HG02884 (cell line): ENCODE measurements around the gene ZNF564.
A peak's percentile ranks its signal among the peaks of the same experiment; 100 is the strongest.
"Not testable (repeated sequence)": the region's sequence is repeated elsewhere in the genome, so short reads cannot be mapped to it uniquely, and the experiment has no call there.

Source experiments
- ATAC-seq: cut with Tn5 transposase; IDR thresholded peaks from one replicate; pipeline ENCODE4 v1.9.1; 2021; ENCODE audit warnings: mild to moderate bottlenecking, moderate library complexity; ENCODE audit not compliant: unreplicated experiment

ZNF564 gene

DNA sequence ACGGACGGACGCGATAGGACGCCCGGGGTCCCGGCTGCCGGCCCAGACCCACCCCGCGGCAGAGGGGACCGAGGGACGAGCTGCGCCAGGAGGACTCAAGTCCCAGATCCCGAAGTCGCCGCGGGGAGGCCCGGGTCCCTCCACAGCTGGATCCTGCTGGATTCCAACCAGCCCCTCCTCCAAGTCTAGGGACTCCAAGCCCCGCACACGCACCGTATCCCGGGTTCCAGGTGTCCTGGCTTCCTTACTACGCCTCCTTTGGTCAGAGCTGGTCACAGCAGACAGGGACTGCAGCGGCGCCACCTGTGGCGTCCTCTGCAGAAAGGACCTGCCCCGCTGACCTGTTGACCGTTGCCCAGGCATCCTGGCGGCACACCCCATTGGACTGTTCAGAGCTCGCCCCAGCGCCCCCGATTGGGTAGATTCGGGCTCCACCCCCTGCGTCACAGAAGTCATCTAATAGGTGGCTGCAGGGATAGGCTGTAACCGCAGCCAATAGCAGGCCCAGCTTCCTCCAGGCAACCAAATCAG lies 37.7 kb downstream of the ZNF564 start:
- no peak for ATAC-seq

DNA sequence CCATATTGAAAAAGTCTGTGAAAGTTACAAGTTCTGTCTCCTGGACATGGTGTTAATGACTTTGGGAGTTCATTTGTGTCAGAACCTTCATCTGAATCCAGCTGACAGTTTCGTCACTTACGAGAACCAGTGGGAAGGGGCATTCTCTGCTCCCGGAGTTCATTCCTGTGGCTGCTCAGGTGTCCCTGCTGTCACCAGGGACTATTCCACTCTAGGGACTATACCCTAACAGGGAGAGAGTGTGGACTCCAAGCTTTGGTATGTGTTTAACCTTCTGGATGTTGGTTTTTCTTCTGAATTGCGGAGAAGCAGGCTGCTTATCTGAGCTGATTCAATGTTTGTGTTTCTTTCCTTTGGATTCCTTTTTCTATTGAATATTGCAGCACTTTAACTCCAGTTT lies 54.2 kb downstream of the ZNF564 start:
- no peak for ATAC-seq

DNA sequence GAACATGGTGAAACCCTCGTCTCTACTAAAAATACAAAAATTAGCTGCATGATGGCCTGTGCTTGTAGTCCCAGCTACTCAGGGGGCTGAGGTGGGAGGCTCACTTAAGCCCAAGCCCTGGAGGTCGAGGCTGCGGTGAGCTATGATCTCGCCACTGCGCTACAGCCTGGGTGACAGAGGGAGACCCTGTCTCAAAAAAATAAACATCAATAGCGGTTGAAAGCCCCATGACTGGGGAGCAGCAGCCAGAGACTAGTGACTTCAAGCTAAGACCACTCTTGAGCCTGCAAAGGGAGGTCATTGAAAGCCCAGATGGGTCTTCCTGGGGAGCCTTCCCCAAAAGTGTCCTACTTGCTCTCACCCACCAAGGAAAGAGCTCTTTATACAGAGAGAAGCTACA lies 54.8 kb downstream of the ZNF564 start:
- no peak for ATAC-seq

DNA sequence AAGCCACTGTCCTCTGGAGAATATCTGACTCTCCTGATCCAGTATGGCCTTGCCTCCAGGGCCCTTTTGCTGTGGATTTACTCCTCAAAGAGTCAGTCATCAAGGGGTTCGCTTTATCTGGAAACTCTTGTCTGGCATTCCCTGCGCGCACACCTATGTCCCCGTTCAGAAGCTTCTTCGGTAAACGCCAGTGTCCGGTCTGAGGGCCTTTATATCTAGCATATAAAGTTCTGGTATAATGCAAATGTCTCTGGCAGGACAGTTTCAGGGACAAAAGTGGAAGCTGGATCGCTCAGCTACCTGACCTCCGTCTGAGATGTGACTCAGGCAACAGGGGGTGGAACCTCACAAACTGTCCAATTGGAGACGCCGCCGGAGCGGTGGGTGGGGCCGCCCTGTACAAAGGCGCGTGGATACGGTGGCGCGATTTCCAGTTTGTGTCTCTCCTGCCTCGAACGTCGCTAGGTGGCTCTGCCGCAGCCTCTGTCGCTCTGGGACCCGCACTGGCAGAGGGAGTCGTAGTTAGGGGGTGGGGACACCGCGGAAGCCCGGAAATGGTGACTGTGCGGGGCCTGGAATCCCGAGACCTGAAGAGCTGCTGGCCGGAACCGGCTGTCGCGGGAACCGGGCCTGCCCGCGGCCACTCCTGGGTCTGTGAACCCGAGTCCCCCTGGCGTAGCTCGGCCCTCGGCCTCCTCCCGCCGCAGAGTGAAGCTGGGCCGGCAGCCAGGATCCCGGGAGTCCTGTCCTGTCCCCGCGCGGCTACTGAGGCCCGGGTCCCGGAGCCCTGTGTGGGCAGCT lies 56.1 kb downstream of the ZNF564 start:
- ATAC-seq: peak; percentile 79

GRCh38 chr19:12494260-12494860 lies 56.9 kb downstream of the ZNF564 start:
- no peak for ATAC-seq

GRCh38 chr19:12486265-12486783 lies 65.0 kb downstream of the ZNF564 start:
- ATAC-seq: not testable (repeated sequence)

DNA sequence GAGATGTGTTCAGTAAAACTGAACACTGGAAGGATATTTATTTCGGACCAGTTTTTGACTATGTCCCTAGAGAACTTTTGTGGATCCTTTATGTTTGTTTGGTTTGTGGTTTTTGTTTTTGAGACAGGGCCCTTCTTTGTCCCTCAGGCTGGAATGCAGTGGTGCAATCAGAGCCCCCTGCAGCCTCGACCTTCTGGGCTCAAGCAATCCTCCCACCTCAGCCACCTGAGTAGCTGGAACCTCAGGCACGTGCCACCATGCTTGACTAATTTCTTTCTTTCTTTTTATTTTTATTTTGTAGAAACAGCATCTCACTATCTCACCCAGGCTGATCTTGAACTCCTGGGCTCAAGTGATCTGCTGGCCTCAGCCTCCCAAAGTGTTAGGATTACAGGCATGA lies 65.7 kb downstream of the ZNF564 start:
- ATAC-seq: no peak

DNA sequence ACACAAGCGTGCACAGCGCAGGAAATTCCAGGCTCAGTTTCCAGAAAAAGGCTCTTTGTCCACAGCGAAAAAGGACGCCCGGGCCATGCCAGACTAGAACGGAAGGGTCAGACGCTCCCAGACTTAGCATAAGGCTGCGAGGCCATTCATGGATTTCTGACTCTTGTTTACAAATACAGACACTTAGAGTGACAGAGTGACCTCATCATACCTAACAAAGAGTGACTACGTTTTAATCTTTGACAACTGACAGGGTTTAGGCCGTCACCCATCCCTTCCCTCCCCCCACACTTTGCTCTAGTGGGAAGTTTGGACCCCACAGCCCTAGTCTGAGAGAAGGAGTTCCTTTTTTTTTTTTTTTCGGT lies 66.2 kb downstream of the ZNF564 start:
- ATAC-seq: no peak

- peak; percentile 93 for ATAC-seq
Observed at GRCh38 chr19:12484371-12485051, 66.8 kb downstream of the ZNF564 start, which contains the start of gene ZNF709. TSS of gene ZNF709 (minus strand) at chr19:12484816. CDS start at chr19:12484657, 159 bp downstream.

- ATAC-seq: no peak
Observed at GRCh38 chr19:12484011-12484370, 67.3 kb downstream of the ZNF564 start.

GRCh38 chr19:12482509-12482886 lies 68.8 kb downstream of the ZNF564 start:
- no peak for ATAC-seq

DNA sequence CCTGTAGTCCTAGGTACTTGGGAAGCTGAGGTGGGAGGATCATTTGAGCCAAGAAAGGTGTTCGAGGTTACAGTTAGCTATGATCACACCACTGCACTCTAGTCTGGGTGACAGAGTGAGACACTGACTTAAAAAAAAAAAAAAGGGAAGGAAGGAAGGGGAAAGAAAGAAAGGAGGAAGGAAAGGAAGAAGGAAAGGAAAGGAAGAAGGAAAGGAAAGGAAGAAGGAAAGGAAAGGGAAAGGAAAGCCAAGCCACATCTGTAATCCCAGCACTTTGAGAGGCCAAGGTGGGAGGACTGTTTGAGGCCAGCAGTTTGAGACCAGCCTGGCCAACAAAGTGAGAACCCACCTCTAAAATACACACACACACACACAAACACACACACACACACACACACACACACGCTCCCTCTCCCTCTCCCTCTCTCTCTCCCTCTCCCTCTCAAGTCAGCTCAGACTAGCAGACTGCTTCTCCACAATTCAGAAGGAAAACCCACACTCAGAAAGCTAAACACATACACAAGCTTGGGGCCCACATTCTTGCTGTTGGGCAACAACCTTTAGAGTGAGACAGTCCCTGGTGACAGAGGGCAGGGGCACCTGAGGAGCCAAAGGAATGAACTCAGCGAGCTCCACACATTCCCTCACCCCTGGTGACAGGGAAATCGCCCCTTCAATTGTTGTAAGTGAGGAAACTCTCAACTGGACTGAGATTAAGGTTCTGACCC lies 69.3 kb downstream of the ZNF564 start:
- ATAC-seq: no peak

GRCh38 chr19:12478234-12478941 lies 72.9 kb downstream of the ZNF564 start:
- ATAC-seq: no peak
